ENCODE data around the gene SLIT3.

SLIT3 gene

GRCh38 chr5:169222934-169223594, 77.9 kb downstream of the SLIT3 start:
- CTCF ChIA-PET = interaction anchor here (0.7 kb wide), 1 partner anchor 291 kb away, joined by 5 read pairs; no protein-coding TSS in a partner anchor
- POLR2A ChIA-PET = no interaction called here
- TF ChIP-seq L3MBTL2 (conservative IDR thresholded peaks at IDR 0.05) (no peak), HDGF (IDR thresholded peaks at IDR 0.05; ENCODE audit: borderline replicate concordance) (no peak), SUZ12 (IDR thresholded peaks at IDR 0.05) (no peak), FOXM1 (IDR thresholded peaks at IDR 0.05; ENCODE audit: borderline replicate concordance) (no peak), FOXK2 (IDR thresholded peaks at IDR 0.05) (no peak), FOXA1 (IDR thresholded peaks at IDR 0.05) (no peak), PKNOX1 (IDR thresholded peaks at IDR 0.05) (no peak), ZNF384 (IDR thresholded peaks at IDR 0.05) (no peak), CTBP1 (IDR thresholded peaks at IDR 0.05; ENCODE audit: borderline replicate concordance) (no peak), BHLHE40 (IDR thresholded peaks at IDR 0.05; ENCODE audit: borderline replicate concordance) (no peak), SP1 (IDR thresholded peaks at IDR 0.05) (no peak), LEF1 (IDR thresholded peaks at IDR 0.05; ENCODE audit: borderline replicate concordance) (no peak), ELF4 (IDR thresholded peaks at IDR 0.05) (no peak), ARNT (IDR thresholded peaks at IDR 0.05) (no peak), TARDBP (IDR thresholded peaks at IDR 0.05) (no peak)
- DNase-seq (ENCODE audit: extremely low spot score) = no peak

- TF ChIP-seq NFRKB (IDR thresholded peaks at IDR 0.05) = no peak
- no peak for TF ChIP-seq ARNT (IDR thresholded peaks at IDR 0.05)
- TF ChIP-seq LEF1 (IDR thresholded peaks at IDR 0.05; ENCODE audit: borderline replicate concordance) = no peak
- TF ChIP-seq BHLHE40 (IDR thresholded peaks at IDR 0.05; ENCODE audit: borderline replicate concordance) = no peak
- POLR2A ChIA-PET = no interaction called here
- no peak for DNase-seq (ENCODE audit: extremely low spot score)
- CTCF ChIA-PET = no interaction called here
These were observed 79.4 kb downstream of the SLIT3 start for GRCh38 chr5:169221519-169221918.

GRCh38 chr5:169219961-169220360, 81.0 kb downstream of the SLIT3 start:
- TF ChIP-seq ZNF384 (IDR thresholded peaks at IDR 0.05) (no peak), PKNOX1 (IDR thresholded peaks at IDR 0.05) (no peak), L3MBTL2 (conservative IDR thresholded peaks at IDR 0.05) (no peak), TARDBP (IDR thresholded peaks at IDR 0.05) (no peak), SP1 (IDR thresholded peaks at IDR 0.05) (no peak), ARNT (IDR thresholded peaks at IDR 0.05) (no peak), LEF1 (IDR thresholded peaks at IDR 0.05; ENCODE audit: borderline replicate concordance) (no peak), SUZ12 (IDR thresholded peaks at IDR 0.05) (no peak), BHLHE40 (IDR thresholded peaks at IDR 0.05; ENCODE audit: borderline replicate concordance) (no peak), ELF4 (IDR thresholded peaks at IDR 0.05) (no peak), CTBP1 (IDR thresholded peaks at IDR 0.05; ENCODE audit: borderline replicate concordance) (no peak), FOXA1 (IDR thresholded peaks at IDR 0.05) (no peak)
- ChIA-PET POLR2A (no interaction called here), CTCF (interaction anchor here (0.6 kb wide), 1 partner anchor 312 kb away, joined by 5 read pairs; no protein-coding TSS in a partner anchor)
- no peak for DNase-seq (ENCODE audit: extremely low spot score)

GRCh38 chr5:169219351-169219750, 81.6 kb downstream of the SLIT3 start:
- DNase-seq (ENCODE audit: extremely low spot score) = no peak
- POLR2A ChIA-PET = no interaction called here
- CTCF ChIA-PET = no interaction called here
- TF ChIP-seq CTBP1 (IDR thresholded peaks at IDR 0.05; ENCODE audit: borderline replicate concordance) (no peak), BHLHE40 (IDR thresholded peaks at IDR 0.05; ENCODE audit: borderline replicate concordance) (no peak), FOXM1 (IDR thresholded peaks at IDR 0.05; ENCODE audit: borderline replicate concordance) (no peak), HDGF (IDR thresholded peaks at IDR 0.05; ENCODE audit: borderline replicate concordance) (no peak), NFRKB (IDR thresholded peaks at IDR 0.05) (no peak), FOXK2 (IDR thresholded peaks at IDR 0.05) (no peak), TARDBP (IDR thresholded peaks at IDR 0.05) (no peak), FOXA1 (IDR thresholded peaks at IDR 0.05) (no peak), PKNOX1 (IDR thresholded peaks at IDR 0.05) (no peak), ELF4 (IDR thresholded peaks at IDR 0.05) (no peak), ARNT (IDR thresholded peaks at IDR 0.05) (no peak), ZNF384 (IDR thresholded peaks at IDR 0.05) (no peak), SUZ12 (IDR thresholded peaks at IDR 0.05) (no peak), SP1 (IDR thresholded peaks at IDR 0.05) (no peak)

- CTCF ChIA-PET = no interaction called here
- POLR2A ChIA-PET = no interaction called here
- no peak for DNase-seq (ENCODE audit: extremely low spot score)
- TF ChIP-seq ARNT (IDR thresholded peaks at IDR 0.05) (no peak), L3MBTL2 (conservative IDR thresholded peaks at IDR 0.05) (no peak), HDGF (IDR thresholded peaks at IDR 0.05; ENCODE audit: borderline replicate concordance) (no peak), FOXM1 (IDR thresholded peaks at IDR 0.05; ENCODE audit: borderline replicate concordance) (no peak), SP1 (IDR thresholded peaks at IDR 0.05) (no peak), TARDBP (IDR thresholded peaks at IDR 0.05) (no peak), NFRKB (IDR thresholded peaks at IDR 0.05) (no peak), ELF4 (IDR thresholded peaks at IDR 0.05) (no peak), FOXA1 (IDR thresholded peaks at IDR 0.05) (no peak), BHLHE40 (IDR thresholded peaks at IDR 0.05; ENCODE audit: borderline replicate concordance) (no peak), SUZ12 (IDR thresholded peaks at IDR 0.05) (no peak), CTBP1 (IDR thresholded peaks at IDR 0.05; ENCODE audit: borderline replicate concordance) (no peak), PKNOX1 (IDR thresholded peaks at IDR 0.05) (no peak), ZNF384 (IDR thresholded peaks at IDR 0.05) (no peak), LEF1 (IDR thresholded peaks at IDR 0.05; ENCODE audit: borderline replicate concordance) (no peak), FOXK2 (IDR thresholded peaks at IDR 0.05) (no peak)
These were observed 82.1 kb downstream of the SLIT3 start for GRCh38 chr5:169218861-169219260.
